HG03064 (cell line): ENCODE measurements around the gene TMEM91.
"Not testable (repeated sequence)": the region's sequence is repeated elsewhere in the genome, so short reads cannot be mapped to it uniquely, and the experiment has no call there.

ENCODE experiments used
- ATAC-seq: cut with Tn5 transposase; IDR thresholded peaks from one replicate; pipeline ENCODE4 v1.9.1; 2021; ENCODE audit warnings: low read depth; ENCODE audit not compliant: unreplicated experiment

Gene TMEM91

DNA sequence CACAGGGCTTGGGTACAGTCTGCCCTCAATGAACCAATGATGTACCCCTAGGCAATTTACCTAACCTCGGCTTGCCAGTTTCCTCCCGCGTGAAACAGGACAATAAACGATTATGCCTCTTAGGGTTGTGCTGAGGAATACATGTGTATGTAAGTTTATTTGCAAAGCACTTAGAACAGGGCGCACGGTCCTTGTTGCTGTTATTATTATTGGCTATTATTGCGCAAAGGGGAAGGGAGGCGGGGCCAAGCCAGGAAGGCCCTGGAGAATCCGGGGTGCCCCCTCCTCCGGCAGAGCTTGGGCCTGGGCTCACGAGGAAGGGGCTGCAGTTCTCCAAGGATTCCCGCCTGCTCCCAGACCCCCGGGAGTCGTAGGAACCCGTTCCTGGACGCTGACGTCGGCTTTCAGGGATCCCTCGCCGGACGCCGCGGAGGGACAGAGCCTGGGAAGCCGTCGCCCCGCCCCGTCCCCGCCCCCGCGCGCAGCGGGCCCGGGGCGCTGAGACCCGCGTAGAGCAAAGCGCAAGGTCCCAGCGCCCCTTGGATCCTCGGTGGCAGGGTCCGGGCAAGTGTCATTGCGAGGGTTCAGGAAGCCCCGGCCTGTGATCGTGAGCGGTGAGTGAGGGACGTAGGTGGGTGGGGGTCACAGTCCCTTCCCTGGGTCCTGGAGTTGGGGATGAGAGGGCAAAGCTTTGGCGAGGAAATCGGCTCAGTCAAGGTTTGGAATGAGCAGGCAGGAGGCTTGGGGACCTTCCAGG is at the start of gene TMEM91:
Gene TMEM91, plus strand, starts transcription at position 293 of the 757 bp plus-strand sequence. CDS start 1,777 bp downstream, outside the sequence.
- ATAC-seq, result no peak

DNA sequence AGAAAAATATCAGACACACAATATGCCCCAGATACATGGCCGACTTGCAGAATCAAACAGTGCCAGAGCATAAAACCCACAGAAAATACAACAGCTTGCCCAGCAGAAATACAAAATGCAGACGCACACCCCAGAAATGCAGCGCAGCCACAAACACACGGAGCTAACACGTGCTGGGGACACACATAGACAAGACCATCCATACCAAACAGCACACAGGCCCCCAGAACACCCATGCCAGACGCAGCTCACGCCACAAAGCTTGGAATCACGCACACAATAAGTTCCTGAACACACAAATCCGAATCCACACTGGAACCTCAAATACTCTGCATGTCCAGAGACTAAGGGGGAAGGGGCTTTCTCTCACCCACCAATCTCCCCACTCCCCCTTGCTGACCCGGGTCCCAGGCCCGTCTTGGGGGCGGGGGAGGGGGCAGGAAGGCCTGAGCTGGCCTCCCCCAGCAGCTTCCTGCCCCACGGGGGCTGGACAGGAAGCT is 49.2 kb upstream of the TMEM91 start:
- no peak for ATAC-seq

- no peak for ATAC-seq
Observed at GRCh38 chr19:41327576-41328156, 48.7 kb upstream of the TMEM91 start.

DNA sequence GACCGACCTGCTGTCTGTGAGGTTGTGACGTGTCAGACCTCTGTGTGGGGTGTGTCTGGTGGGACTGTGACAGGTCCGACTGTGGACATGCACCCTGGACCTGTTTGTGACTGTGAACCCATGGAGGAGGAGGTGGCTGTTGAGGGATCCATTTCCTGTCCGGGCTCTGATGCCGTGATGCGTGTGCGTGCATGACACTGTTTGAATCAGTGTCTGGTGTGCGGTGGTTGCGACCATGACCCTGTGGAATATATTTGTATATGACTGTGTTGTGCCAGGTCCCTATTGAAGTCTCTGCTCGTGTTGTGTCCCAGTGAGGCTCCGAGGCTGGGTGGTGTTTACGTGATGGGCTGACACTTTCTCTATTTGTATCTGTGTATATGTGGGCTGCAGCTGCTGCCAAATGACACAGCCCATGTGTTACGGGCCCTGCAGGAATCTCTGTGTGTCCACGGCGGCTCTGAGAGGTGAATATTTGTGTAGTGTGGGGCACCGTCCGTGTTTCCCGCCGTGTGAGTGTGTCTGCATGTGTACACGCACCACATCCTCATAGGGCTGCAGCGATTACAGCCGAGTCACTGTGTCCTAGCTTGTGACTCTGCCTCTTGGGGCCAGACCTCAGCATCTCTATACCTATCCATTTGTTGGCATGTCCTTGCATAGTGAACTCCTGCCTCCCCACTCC is 48.0 kb upstream of the TMEM91 start:
- no peak for ATAC-seq

DNA sequence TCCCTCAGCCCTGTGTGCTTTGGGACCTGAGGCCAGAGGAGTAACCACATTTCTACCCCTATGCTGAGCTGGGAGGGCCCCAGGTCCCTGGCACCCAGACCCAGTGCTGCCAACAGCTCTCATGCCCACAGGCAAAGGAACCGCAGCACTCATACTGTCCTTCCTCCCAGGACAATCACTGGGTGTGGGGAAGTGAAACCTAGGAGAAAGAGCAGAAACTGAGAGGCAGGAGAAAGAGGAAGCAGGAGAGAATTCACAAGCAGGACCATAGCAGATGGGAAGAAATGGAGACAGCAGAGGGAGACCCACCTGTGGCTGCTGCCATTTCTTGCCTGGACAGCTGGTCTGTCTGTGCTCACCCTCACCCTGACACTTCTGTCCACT is 47.5 kb upstream of the TMEM91 start:
- ATAC-seq, result no peak

DNA sequence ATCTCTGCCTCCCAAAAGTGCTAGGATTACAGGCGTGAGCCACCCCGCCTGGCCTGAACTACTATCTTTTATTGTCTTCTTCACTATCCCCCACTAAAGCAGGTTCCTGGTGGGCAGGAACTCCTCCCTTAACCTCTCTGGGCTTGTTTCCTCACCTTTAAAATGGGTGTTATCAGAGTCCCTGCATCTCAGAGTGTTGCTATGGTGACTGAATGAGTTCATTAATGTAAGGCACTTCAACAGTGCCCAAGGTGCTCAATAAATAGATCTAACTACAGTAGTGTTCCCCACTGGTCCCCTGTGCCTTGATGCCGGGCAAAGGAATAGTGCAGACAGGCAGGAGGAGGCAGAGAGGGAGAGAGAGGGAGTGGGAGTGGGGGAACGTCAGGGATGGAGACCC is 45.9 kb upstream of the TMEM91 start:
- ATAC-seq, result no peak

- ATAC-seq, result no peak
Observed at GRCh38 chr19:41330946-41331678, 45.2 kb upstream of the TMEM91 start.

DNA sequence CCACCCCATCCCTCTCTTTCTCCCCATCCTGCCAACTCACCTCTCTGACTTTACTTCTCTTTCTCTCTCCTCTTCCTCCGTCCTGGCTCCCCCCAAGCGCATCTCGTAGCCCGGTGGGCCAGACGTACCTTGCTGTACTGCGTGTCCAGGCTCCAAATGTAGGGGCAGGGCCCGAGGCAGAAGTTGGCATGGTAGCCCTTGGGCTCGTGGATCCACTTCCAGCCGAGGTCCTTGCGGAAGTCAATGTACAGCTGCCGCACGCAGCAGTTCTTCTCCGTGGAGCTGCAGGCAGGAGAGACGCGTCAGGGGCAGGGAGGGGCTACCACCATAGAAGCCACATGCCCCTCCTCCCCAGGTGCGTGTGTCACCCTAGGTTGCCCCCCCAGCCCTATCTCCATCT is 44.3 kb upstream of the TMEM91 start:
- no peak for ATAC-seq

GRCh38 chr19:41332468-41332867 is 43.9 kb upstream of the TMEM91 start:
- ATAC-seq, result no peak

DNA sequence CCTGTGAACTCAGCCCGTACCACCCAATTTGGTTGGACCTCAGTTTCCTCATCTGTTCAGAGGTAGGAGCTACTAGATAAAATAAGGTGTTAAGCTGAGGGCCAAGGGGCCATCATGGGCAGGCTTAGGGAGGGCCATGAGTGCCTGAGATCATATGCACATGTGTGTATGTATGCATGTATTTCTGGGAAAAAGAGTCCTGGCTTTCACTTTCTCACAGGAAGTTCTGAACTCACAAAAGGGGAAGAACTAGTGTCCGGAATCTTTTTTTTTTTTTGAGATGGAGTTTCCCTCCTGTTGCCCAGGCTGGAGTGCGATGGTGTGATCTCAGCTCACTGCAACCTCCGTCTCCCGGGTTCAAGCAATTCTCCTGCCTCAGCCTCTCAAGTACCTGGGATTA is 41.5 kb upstream of the TMEM91 start:
- ATAC-seq, result no peak

DNA sequence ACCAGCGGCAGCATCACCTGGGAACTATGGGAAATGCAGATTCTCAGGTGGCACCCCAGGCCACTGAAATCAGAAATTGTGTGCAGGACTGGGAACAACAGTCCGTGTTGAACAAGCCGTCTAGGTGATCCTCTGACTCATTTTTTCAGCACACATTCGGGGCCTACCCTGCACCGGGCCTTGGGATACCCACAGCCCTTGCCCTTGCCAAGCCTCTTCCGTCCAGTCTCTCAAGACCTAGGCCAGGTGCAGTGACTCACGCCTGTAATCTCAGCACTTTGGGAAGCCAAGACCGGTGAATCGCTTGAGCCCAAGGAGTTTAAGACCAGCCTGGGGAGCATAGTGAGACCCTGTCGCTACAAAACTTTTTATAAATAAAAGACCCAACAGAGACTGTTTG is 40.9 kb upstream of the TMEM91 start:
- no peak for ATAC-seq

DNA sequence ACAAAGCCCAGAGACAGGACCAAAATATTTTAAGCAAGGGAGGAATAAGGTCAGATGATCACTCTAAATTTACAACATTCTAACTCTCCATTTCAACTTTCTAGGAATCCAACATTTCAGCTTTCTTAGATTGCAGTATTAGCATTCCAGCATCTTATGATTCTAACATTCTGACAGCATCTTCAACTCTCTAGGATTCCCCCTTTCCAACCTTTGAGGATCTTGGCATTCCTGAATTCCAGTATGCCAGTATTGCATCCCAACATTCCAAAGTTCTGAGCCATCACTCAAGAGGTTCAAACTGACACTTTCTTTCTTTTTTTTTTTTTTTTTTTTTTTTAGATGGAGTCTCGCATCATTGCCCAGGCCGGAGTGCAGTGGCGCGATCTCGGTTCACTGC is 36.4 kb upstream of the TMEM91 start:
- ATAC-seq, result no peak

DNA sequence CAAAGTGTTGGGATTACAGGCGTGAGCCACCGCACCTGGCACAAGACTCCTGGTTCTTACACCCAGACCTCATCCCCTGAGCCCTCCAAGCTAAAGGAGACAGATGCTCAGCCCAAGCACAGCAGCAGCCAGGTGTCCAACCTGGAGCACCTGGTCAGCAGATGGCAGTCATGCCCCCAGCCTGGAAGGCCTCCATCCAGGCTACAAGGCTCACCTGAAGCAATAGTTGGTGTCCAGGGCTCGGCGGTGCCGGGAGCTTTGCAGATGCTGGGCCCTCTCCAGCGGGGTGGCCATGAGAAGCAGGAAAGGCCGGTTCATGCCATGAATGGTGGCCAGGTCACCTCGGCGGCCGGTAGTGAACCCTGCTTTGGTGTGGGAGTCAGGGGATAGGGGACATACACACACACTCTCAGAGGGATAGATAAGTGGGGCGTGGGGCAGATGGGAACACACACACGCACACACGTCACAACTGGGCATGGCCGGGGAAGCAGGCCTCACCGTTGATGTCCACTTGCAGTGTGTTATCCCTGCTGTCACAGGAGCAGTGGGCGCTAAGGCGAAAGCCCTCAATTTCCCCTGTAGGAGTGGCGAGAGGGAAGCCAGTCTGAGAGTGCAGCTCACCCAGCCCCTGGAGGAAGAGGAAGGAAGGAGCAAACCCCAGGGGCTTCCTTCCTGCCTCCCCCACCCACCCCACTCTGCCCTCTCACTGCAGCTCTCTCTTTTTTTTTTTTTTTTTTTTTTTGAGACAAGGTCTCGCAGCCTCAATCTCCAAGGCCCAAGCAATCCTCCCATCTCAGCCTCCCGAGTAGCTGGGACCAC is 34.5 kb upstream of the TMEM91 start:
- ATAC-seq, result no peak

DNA sequence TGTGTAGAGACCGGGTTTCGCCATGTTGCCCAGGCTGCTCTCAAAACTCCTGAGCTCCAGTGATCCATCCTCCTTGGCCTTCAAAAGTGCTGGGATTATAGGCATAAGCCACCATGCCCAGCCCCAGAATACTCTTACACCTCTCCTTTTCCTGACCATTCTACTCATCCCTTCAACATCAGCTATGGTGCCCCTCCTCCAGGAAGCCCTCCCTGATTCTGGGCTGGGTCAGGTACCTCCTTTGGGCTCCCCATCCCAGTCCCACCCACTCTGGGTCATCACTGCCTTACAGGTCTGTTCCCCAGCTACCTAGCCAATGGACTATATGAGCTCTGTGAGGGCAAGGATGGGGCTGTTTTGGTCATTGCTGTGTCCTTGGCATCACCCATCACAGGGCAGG is 32.2 kb upstream of the TMEM91 start:
- no peak for ATAC-seq

DNA sequence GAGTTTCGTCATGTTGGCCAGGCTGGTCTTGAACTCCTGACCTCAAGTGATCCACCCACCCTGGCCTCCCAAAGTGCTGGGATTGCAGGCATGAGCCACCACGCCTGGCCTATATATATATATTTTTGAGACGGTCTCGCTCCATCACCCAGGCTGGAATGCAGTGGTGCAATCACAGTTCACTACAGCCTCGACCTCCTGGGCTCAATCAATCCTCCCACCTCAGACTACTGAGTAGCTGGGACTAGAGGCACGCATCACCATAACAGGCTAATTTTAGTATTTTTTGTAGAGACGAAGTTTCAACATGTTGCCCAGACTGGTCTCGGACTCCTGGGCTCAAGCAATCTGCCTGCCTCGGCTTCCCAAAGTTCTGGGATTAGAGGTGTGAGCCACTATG is 29.4 kb upstream of the TMEM91 start:
- not testable (repeated sequence) for ATAC-seq

GRCh38 chr19:41350735-41351338 is 25.5 kb upstream of the TMEM91 start:
- ATAC-seq, result no peak

GRCh38 chr19:41351339-41352245 is 24.7 kb upstream of the TMEM91 start:
- no peak for ATAC-seq

- no peak for ATAC-seq
Observed at GRCh38 chr19:41352279-41352608, 24.1 kb upstream of the TMEM91 start.
